Measurements from ENCODE around the gene IL1RAP.

The IL1RAP gene

DNA sequence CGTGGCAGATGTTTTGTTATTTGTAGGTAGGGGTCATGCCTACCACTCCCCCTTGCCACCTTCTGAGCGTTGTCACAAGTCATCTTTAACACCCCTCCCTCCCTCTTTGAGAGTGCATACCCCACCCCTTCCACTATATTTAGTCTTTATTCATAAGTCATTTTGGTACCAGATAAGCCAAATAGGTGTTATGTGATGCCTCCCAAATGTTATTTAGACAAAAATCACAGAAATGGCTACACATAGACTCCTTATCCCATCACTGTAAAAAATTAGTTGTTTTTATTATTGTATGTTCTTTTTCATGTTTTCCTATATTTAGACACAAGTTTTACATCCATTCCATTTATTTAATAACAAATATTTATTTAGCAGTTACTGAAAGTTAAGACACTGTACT, 93.1 kb downstream of the IL1RAP start:
- TF ChIP-seq, protein P1, sequence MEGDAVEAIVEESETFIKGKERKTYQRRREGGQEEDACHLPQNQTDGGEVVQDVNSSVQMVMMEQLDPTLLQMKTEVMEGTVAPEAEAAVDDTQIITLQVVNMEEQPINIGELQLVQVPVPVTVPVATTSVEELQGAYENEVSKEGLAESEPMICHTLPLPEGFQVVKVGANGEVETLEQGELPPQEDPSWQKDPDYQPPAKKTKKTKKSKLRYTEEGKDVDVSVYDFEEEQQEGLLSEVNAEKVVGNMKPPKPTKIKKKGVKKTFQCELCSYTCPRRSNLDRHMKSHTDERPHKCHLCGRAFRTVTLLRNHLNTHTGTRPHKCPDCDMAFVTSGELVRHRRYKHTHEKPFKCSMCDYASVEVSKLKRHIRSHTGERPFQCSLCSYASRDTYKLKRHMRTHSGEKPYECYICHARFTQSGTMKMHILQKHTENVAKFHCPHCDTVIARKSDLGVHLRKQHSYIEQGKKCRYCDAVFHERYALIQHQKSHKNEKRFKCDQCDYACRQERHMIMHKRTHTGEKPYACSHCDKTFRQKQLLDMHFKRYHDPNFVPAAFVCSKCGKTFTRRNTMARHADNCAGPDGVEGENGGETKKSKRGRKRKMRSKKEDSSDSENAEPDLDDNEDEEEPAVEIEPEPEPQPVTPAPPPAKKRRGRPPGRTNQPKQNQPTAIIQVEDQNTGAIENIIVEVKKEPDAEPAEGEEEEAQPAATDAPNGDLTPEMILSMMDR (IDR thresholded peaks at IDR 0.05), result no peak

GRCh38 chr3:190608850-190609589, 95.1 kb downstream of the IL1RAP start:
- TF ChIP-seq, protein P1 (IDR thresholded peaks at IDR 0.05), result no peak

DNA sequence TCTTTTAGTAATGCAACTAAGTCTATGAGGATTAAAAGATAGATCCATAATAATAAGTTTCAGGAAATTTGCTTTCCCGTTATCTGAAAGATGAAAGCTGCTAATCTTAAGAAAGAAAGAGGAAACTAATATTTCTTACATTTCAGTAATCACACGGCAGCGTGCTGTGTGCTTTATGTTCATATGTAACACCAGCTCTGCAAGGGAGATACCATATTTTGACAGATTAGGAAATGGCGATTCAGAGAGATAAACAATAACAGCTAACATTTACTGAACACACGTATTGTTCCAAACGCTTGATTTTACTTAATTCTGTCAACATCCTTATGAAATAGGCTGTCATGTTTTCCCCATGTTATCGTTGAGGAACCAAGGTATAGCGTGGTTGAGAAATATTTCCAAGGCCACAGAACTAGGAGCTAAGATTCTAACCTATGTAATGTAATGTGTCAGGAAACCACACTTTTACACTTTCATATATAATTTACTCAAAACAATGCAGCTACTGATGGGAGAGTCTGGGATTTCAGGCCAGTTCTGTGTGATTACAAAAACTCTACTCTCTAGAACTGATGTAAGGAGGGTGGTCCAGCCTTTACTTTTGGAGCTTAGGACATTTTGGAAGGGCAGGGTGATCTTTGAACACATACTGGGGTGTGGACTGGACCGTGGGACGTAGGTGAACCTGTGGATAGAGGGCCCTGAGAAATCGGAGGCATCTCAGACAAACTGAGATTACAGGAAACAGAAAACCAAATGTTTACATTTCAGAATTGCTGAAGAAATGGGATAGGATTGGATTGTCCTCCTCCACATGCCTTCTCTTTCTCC, 100.6 kb downstream of the IL1RAP start:
- TF ChIP-seq, protein P1 (IDR thresholded peaks at IDR 0.05), result no peak

- TF ChIP-seq, protein P1 (IDR thresholded peaks at IDR 0.05), result no peak
Measured at GRCh38 chr3:190615060-190615384, 101.1 kb downstream of the IL1RAP start.

DNA sequence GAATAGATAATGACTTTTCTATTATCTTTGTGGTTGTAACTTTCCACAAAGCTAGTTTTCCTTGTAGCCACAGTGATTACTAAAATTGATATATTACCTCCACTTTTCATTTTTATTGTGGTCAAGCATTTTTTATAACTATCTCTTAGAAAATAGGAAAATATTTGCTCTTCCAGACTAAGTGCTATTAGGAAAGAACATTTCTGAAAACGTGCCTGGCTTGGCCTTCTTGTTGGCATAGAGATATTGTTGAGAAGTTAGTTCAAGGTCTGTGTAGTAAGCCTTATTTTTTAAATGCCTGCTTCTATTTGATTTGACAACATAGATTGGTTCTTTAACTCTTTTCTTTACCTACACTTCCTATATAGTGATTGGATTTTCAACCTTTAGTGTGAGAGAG, 101.7 kb downstream of the IL1RAP start:
- TF ChIP-seq, protein P1 (IDR thresholded peaks at IDR 0.05), result no peak

DNA sequence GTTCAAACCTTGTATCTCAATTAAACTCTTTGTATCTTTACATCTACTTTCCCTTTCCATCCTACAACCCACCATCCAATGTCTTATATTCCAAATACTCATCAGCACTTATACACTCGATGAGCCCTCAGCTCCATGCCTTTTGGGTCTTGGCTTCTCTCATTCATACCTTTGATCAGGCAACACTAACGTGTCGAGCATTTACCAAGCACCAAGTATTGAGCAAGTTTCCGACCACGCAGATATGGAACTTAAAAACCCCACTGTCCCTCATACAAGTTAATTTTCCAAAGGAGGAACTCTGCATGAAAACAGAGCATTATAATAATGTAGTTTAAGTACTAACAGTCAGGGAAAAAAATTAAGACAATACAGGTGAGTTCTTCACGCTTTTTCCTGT, 102.8 kb downstream of the IL1RAP start:
- TF ChIP-seq, protein P1 (IDR thresholded peaks at IDR 0.05), result no peak

GRCh38 chr3:190617185-190617584, 103.3 kb downstream of the IL1RAP start:
- TF ChIP-seq, protein P1 (IDR thresholded peaks at IDR 0.05), result no peak
